Fibroblast of the conjunctiva (primary cell): Measurements from ENCODE around the gene BTLA.
A peak's percentile ranks its signal among the peaks of the same experiment; 100 is the strongest.
"Not testable (repeated sequence)": the region's sequence is repeated elsewhere in the genome, so short reads cannot be mapped to it uniquely, and the experiment has no call there.

Experiments
- DNase-seq: peaks from one replicate; pipeline ENCODE4 v3.0.0-alpha.2; 2010; ENCODE audit warnings: low read depth

The BTLA gene

GRCh38 chr3:112498914-112499711, at the start of gene BTLA:
BTLA (minus strand) TSS chr3:112499472; CDS start chr3:112499358, 114 bp downstream.
- DNase-seq: no peak

GRCh38 chr3:112546216-112546759, 47.0 kb upstream of the BTLA start:
- no peak for DNase-seq

- DNase-seq: no peak
Observed at GRCh38 chr3:112539825-112540650, 40.8 kb upstream of the BTLA start.

- peak; percentile 26 for DNase-seq
Observed at GRCh38 chr3:112531358-112531781, 32.1 kb upstream of the BTLA start.

GRCh38 chr3:112530573-112530972, 31.3 kb upstream of the BTLA start:
- DNase-seq: no peak

- DNase-seq: not testable (repeated sequence)
Observed at GRCh38 chr3:112524127-112524526, 24.9 kb upstream of the BTLA start.

- DNase-seq: peak; percentile 61
Observed at GRCh38 chr3:112519424-112520001, 20.2 kb upstream of the BTLA start.

GRCh38 chr3:112518970-112519369, 19.7 kb upstream of the BTLA start:
- not testable (repeated sequence) for DNase-seq

GRCh38 chr3:112514527-112515128, 15.4 kb upstream of the BTLA start:
- DNase-seq: no peak

GRCh38 chr3:112512320-112512719, 13.0 kb upstream of the BTLA start:
- DNase-seq: no peak

GRCh38 chr3:112508860-112509259, 9.6 kb upstream of the BTLA start:
- DNase-seq: no peak

GRCh38 chr3:112508261-112508660, 9.0 kb upstream of the BTLA start:
- DNase-seq: no peak

GRCh38 chr3:112505907-112506306, 6.6 kb upstream of the BTLA start:
- DNase-seq: no peak

GRCh38 chr3:112504123-112504522, 4.9 kb upstream of the BTLA start:
- DNase-seq: no peak

- DNase-seq: no peak
Observed at GRCh38 chr3:112503304-112503972, 4.2 kb upstream of the BTLA start.

- DNase-seq: no peak
Observed at GRCh38 chr3:112500621-112501020, 1.3 kb upstream of the BTLA start.

GRCh38 chr3:112497897-112498548, 1.2 kb downstream of the BTLA start:
- no peak for DNase-seq

- no peak for DNase-seq
Observed at GRCh38 chr3:112496366-112497067, 2.8 kb downstream of the BTLA start.

- DNase-seq: not testable (repeated sequence)
Observed at GRCh38 chr3:112494448-112494767, 4.9 kb downstream of the BTLA start.

- DNase-seq: no peak
Observed at GRCh38 chr3:112492124-112492523, 7.1 kb downstream of the BTLA start.
